Neural progenitor cell (in vitro differentiated cells): ENCODE measurements around the gene SEMA6B. TPM values are rescaled to one million over a fixed set of nuclear protein-coding genes. Genes with fewer than 3 reads are reported as not detected.

ENCODE experiments used
- DNase-seq: peaks from one replicate; pipeline ENCODE4 v3.0.0-alpha.2; 2016; ENCODE audit warnings: low spot score
- H2AFZ ChIP-seq: fragments of 200-600 bp; sonication (generic); replicated peaks from 2 replicates; pipeline ENCODE4 v1.6.1; 2016; ENCODE audit warnings: antibody characterized with exemption
- H3F3A ChIP-seq: fragments of 200-600 bp; sonication (generic); 2 replicates; pipeline ENCODE4 v1.6.1; 2016; ENCODE audit warnings: antibody characterized with exemption, low read depth
- H3K27ac ChIP-seq: fragments of 200-600 bp; sonication (generic); 2 replicates; pipeline ENCODE4 v1.5.1; 2016; ENCODE audit warnings: mild to moderate bottlenecking
- H3K27me3 ChIP-seq: fragments of 200-600 bp; sonication (generic); 2 replicates; pipeline ENCODE4 v1.6.1; 2016; ENCODE audit warnings: mild to moderate bottlenecking, moderate library complexity
- H3K36me3 ChIP-seq: fragments of 200-600 bp; sonication (generic); 2 replicates; pipeline ENCODE4 v1.5.1; 2016
- H3K4me1 ChIP-seq: fragments of 200-600 bp; sonication (generic); 2 replicates; pipeline ENCODE4 v1.6.1; 2016; ENCODE audit warnings: mixed run types
- H3K4me2 ChIP-seq: fragments of 200-600 bp; sonication (generic); 2 replicates; pipeline ENCODE4 v1.6.1; 2016
- H3K4me3 ChIP-seq: fragments of 200-600 bp; sonication (generic); 2 replicates; pipeline ENCODE4 v1.5.1; 2016
- H3K79me2 ChIP-seq: fragments of 200-600 bp; sonication (generic); 2 replicates; pipeline ENCODE4 v1.6.1; 2016; ENCODE audit warnings: low read depth
- H3K9ac ChIP-seq: fragments of 200-600 bp; sonication (generic); 2 replicates; pipeline ENCODE4 v1.6.1; 2016
- H3K9me3 ChIP-seq: fragments of 200-600 bp; sonication (generic); 2 replicates; pipeline ENCODE4 v1.5.1; 2016; ENCODE audit warnings: low read depth
- H4K20me1 ChIP-seq: fragments of 200-600 bp; sonication (generic); 2 replicates; pipeline ENCODE4 v1.6.1; 2016; ENCODE audit warnings: low read depth
- H3K27ac Mint-ChIP-seq: 3 replicates; pipeline ENCODE4 v1.8.0; 2021; ENCODE audit warnings: mixed read lengths
- H3K27me3 Mint-ChIP-seq: 2 replicates; pipeline ENCODE4 v1.8.0; 2022; ENCODE audit warnings: low read depth, mild to moderate bottlenecking, inconsistent platforms, moderate library complexity, mixed read lengths; ENCODE audit not compliant: insufficient read depth
- H3K36me3 Mint-ChIP-seq: 3 replicates; pipeline ENCODE4 v1.8.0; 2021; ENCODE audit warnings: mixed read lengths
- H3K4me1 Mint-ChIP-seq: 3 replicates; pipeline ENCODE4 v1.8.0; 2021; ENCODE audit warnings: mixed read lengths
- H3K4me3 Mint-ChIP-seq: 3 replicates; pipeline ENCODE4 v1.8.0; 2021; ENCODE audit warnings: mild to moderate bottlenecking, moderate library complexity, mixed read lengths
- H3K9me3 Mint-ChIP-seq: 3 replicates; pipeline ENCODE4 v1.8.0; 2020; ENCODE audit warnings: mixed read lengths
- CTCF ChIP-seq: fragments of 200-600 bp; sonication (generic); IDR thresholded peaks from 2 replicates; pipeline ENCODE4 v1.5.1; 2017; ENCODE audit warnings: antibody characterized with exemption, mild to moderate bottlenecking
- EZH2 ChIP-seq: fragments of 200-600 bp; sonication (generic); IDR thresholded peaks from 2 replicates; pipeline ENCODE4 v1.6.1; 2017; ENCODE audit warnings: antibody characterized with exemption, mild to moderate bottlenecking, moderate library complexity
- EZH2phosphoT487 ChIP-seq: fragments of 200-600 bp; sonication (generic); IDR thresholded peaks from 2 replicates; pipeline ENCODE4 v1.6.1; 2017; ENCODE audit warnings: antibody characterized with exemption
- total RNA-seq: library from RNA; depleted of rRNA; stranded (reverse); fragments of >200 nt; gene quantifications from 2 replicates; pipeline ENCODE4 v1.2.3, GENCODE V29; 2015; ENCODE audit warnings: low replicate concordance

The SEMA6B gene
- total RNA-seq, 1 donor from 2014 or later = 22.6 TPM

- Histone ChIP-seq H2AFZ (no peak overlapping the region), H3K36me3 (no peaks in the 10 kb centered on the region), H3K27me3 (peaks cover 25% of the 10 kb centered on the region), H3K27ac (no peak overlapping the region), H3K4me1 (peaks cover 6% of the 10 kb centered on the region), H3K9ac (no peak overlapping the region), H3K4me2 (no peak overlapping the region), H3K4me3 (no peak overlapping the region), H4K20me1 (peaks cover 2% of the 10 kb centered on the region), H3F3A (no peaks in the 10 kb centered on the region), H3K9me3 (no peaks in the 10 kb centered on the region), H3K79me2 (no peaks in the 10 kb centered on the region)
- H3K4me1 Mint-ChIP-seq = peaks cover 3% of the 10 kb centered on the region
- peaks cover 18% of the 10 kb centered on the region for H3K27me3 Mint-ChIP-seq
- H3K9me3 Mint-ChIP-seq = peaks cover 3% of the 10 kb centered on the region
- H3K36me3 Mint-ChIP-seq = no peaks in the 10 kb centered on the region
- no peak for TF ChIP-seq EZH2
- TF ChIP-seq CTCF = no peak
- TF ChIP-seq EZH2phosphoT487 = no peak
- no peak for DNase-seq
- H3K27ac Mint-ChIP-seq = no peak overlapping the region
- no peak overlapping the region for H3K4me3 Mint-ChIP-seq
Observed at GRCh38 chr19:4517451-4518057, 41.9 kb downstream of the SEMA6B start.

- Mint-ChIP-seq H3K9me3 (peaks cover 3% of the 10 kb centered on the region), H3K36me3 (no peaks in the 10 kb centered on the region), H3K27me3 (peaks cover 17% of the 10 kb centered on the region), H3K4me3 (no peak overlapping the region), H3K27ac (no peak overlapping the region), H3K4me1 (peaks cover 3% of the 10 kb centered on the region)
- Histone ChIP-seq H3K27me3 (peaks cover 32% of the 10 kb centered on the region), H3K4me3 (no peak overlapping the region), H3K9me3 (no peaks in the 10 kb centered on the region), H3K27ac (no peak overlapping the region), H3K9ac (no peak overlapping the region), H3F3A (no peaks in the 10 kb centered on the region), H3K36me3 (no peaks in the 10 kb centered on the region), H3K4me2 (no peak overlapping the region), H3K79me2 (no peaks in the 10 kb centered on the region), H3K4me1 (peaks cover 6% of the 10 kb centered on the region), H2AFZ (no peak overlapping the region), H4K20me1 (no peaks in the 10 kb centered on the region)
- TF ChIP-seq CTCF (no peak), EZH2 (no peak), EZH2phosphoT487 (no peak)
- no peak for DNase-seq
Observed at GRCh38 chr19:4516939-4517300, 42.6 kb downstream of the SEMA6B start.

- DNase-seq = no peak
Observed at GRCh38 chr19:4516199-4516938, 43.1 kb downstream of the SEMA6B start.

More at GRCh38 chr19:4516199-4516938, 43.1 kb downstream of the SEMA6B start:
- H3K4me3 ChIP-seq = no peak overlapping the region
- no peaks in the 10 kb centered on the region for H4K20me1 ChIP-seq
- Mint-ChIP-seq H3K4me1 (peaks cover 3% of the 10 kb centered on the region), H3K27ac (no peak overlapping the region), H3K27me3 (peaks cover 16% of the 10 kb centered on the region), H3K36me3 (no peaks in the 10 kb centered on the region), H3K4me3 (no peak overlapping the region), H3K9me3 (peaks cover 3% of the 10 kb centered on the region)
- no peak overlapping the region for H3K9ac ChIP-seq
- peaks cover 28% of the 10 kb centered on the region for H3K27me3 ChIP-seq
- peaks cover 6% of the 10 kb centered on the region for H3K4me1 ChIP-seq
- H3K4me2 ChIP-seq = no peak overlapping the region
- no peaks in the 10 kb centered on the region for H3K79me2 ChIP-seq
- TF ChIP-seq EZH2phosphoT487 (no peak), EZH2 (no peak), CTCF (no peak)
- H3K27ac ChIP-seq = no peak overlapping the region
- H3F3A ChIP-seq = no peaks in the 10 kb centered on the region
- H3K36me3 ChIP-seq = no peaks in the 10 kb centered on the region
- no peak overlapping the region for H2AFZ ChIP-seq
- H3K9me3 ChIP-seq = no peaks in the 10 kb centered on the region
